MG63 (cell line): ENCODE results near the gene NLRC5. TPM values are rescaled to one million over a fixed set of nuclear protein-coding genes. Genes with fewer than 3 reads are reported as not detected.
A peak's percentile ranks its signal among the peaks of the same experiment; 100 is the strongest.

Source experiments
- DNase-seq: peaks from one replicate; pipeline ENCODE4 v3.0.0-alpha.2; 2020
- H3K27me3 ChIP-seq: fragments of 250-450 bp; sonication (Bioruptor Pico); 2 replicates; pipeline ENCODE4 v1.5.1; 2020; ENCODE audit warnings: mild to moderate bottlenecking, moderate library complexity
- H3K36me3 ChIP-seq: fragments of 250-450 bp; sonication (Bioruptor Pico); 2 replicates; pipeline ENCODE4 v1.5.1; 2020; ENCODE audit warnings: mild to moderate bottlenecking, moderate library complexity
- H3K4me3 ChIP-seq: fragments of 250-450 bp; sonication (Bioruptor Pico); 2 replicates; pipeline ENCODE4 v1.5.1; 2020; ENCODE audit warnings: mild to moderate bottlenecking, moderate library complexity
- H3K9me3 ChIP-seq: fragments of 250-450 bp; sonication (Bioruptor Pico); 2 replicates; pipeline ENCODE4 v1.5.1; 2020; ENCODE audit warnings: mild to moderate bottlenecking, moderate library complexity
- total RNA-seq: library from RNA; depleted of rRNA; stranded (reverse); fragments of >200 nt; shearing (Covaris generic); gene quantifications from 2 replicates; pipeline ENCODE4 v1.2.3, GENCODE V29; 2014; ENCODE audit warnings: low replicate concordance

The NLRC5 gene
- total RNA-seq, 1 experiment from 2014 or later, result 11.7 TPM

GRCh38 chr16:57020651-57021050 lies 31.3 kb downstream of the NLRC5 start:
- Histone ChIP-seq H3K4me3 (no peak overlapping the region), H3K27me3 (no peaks in the 10 kb centered on the region), H3K9me3 (no peaks in the 10 kb centered on the region), H3K36me3 (peaks cover 31% of the 10 kb centered on the region)
- no peak for DNase-seq

GRCh38 chr16:57021757-57022156 lies 32.4 kb downstream of the NLRC5 start:
- no peak overlapping the region for H3K4me3 ChIP-seq
- no peaks in the 10 kb centered on the region for H3K9me3 ChIP-seq
- H3K36me3 ChIP-seq, result peaks cover 31% of the 10 kb centered on the region
- H3K27me3 ChIP-seq, result no peaks in the 10 kb centered on the region
- no peak for DNase-seq

GRCh38 chr16:57022445-57022844 lies 33.1 kb downstream of the NLRC5 start:
- DNase-seq, result no peak
- H3K4me3 ChIP-seq, result no peak overlapping the region
- H3K9me3 ChIP-seq, result no peaks in the 10 kb centered on the region
- peaks cover 25% of the 10 kb centered on the region for H3K36me3 ChIP-seq
- no peaks in the 10 kb centered on the region for H3K27me3 ChIP-seq

- Histone ChIP-seq H3K9me3 (no peaks in the 10 kb centered on the region), H3K27me3 (no peaks in the 10 kb centered on the region), H3K4me3 (no peak overlapping the region), H3K36me3 (peaks cover 14% of the 10 kb centered on the region)
- no peak for DNase-seq
These were observed 34.3 kb downstream of the NLRC5 start for GRCh38 chr16:57023541-57024249.

- H3K9me3 ChIP-seq, result no peaks in the 10 kb centered on the region
- no peak for DNase-seq
- no peaks in the 10 kb centered on the region for H3K27me3 ChIP-seq
- peaks cover 10% of the 10 kb centered on the region for H3K36me3 ChIP-seq
- no peak overlapping the region for H3K4me3 ChIP-seq
These were observed 35.7 kb downstream of the NLRC5 start for GRCh38 chr16:57024894-57025680.

GRCh38 chr16:57025941-57026777 lies 36.8 kb downstream of the NLRC5 start:
- Histone ChIP-seq H3K27me3 (no peaks in the 10 kb centered on the region), H3K36me3 (peaks cover 7% of the 10 kb centered on the region), H3K4me3 (no peak overlapping the region), H3K9me3 (no peaks in the 10 kb centered on the region)
- no peak for DNase-seq

- Histone ChIP-seq H3K27me3 (no peaks in the 10 kb centered on the region), H3K9me3 (no peaks in the 10 kb centered on the region), H3K36me3 (peaks cover 1% of the 10 kb centered on the region), H3K4me3 (no peak overlapping the region)
- DNase-seq, result no peak
These were observed 37.4 kb downstream of the NLRC5 start for GRCh38 chr16:57026778-57027062.

GRCh38 chr16:57027067-57027466 lies 37.7 kb downstream of the NLRC5 start:
- H3K9me3 ChIP-seq, result no peaks in the 10 kb centered on the region
- H3K27me3 ChIP-seq, result no peaks in the 10 kb centered on the region
- no peaks in the 10 kb centered on the region; the same call in 1 of the 2 replicates for H3K36me3 ChIP-seq
- DNase-seq, result no peak
- H3K4me3 ChIP-seq, result no peak overlapping the region

GRCh38 chr16:57028086-57028485 lies 38.7 kb downstream of the NLRC5 start:
- no peak overlapping the region for H3K4me3 ChIP-seq
- H3K36me3 ChIP-seq, result no peaks in the 10 kb centered on the region; the same call in 1 of the 2 replicates
- DNase-seq, result no peak
- H3K27me3 ChIP-seq, result no peaks in the 10 kb centered on the region
- H3K9me3 ChIP-seq, result no peaks in the 10 kb centered on the region

- Histone ChIP-seq H3K4me3 (no peak overlapping the region), H3K27me3 (no peaks in the 10 kb centered on the region), H3K36me3 (no peaks in the 10 kb centered on the region), H3K9me3 (no peaks in the 10 kb centered on the region)
- DNase-seq, result peak; percentile 40
These were observed 40.1 kb downstream of the NLRC5 start for GRCh38 chr16:57029161-57030160.

GRCh38 chr16:57030346-57030902 lies 41.1 kb downstream of the NLRC5 start:
- H3K27me3 ChIP-seq, result no peaks in the 10 kb centered on the region
- no peaks in the 10 kb centered on the region for H3K36me3 ChIP-seq
- H3K9me3 ChIP-seq, result no peaks in the 10 kb centered on the region
- DNase-seq, result no peak
- H3K4me3 ChIP-seq, result no peak overlapping the region

- H3K36me3 ChIP-seq, result no peaks in the 10 kb centered on the region
- DNase-seq, result no peak
- H3K4me3 ChIP-seq, result no peak overlapping the region
- H3K27me3 ChIP-seq, result no peaks in the 10 kb centered on the region
- no peaks in the 10 kb centered on the region for H3K9me3 ChIP-seq
These were observed 41.8 kb downstream of the NLRC5 start for GRCh38 chr16:57031156-57031555.

GRCh38 chr16:57032346-57032745 lies 43.0 kb downstream of the NLRC5 start:
- no peak for DNase-seq
- Histone ChIP-seq H3K9me3 (no peaks in the 10 kb centered on the region), H3K4me3 (no peak overlapping the region), H3K36me3 (no peaks in the 10 kb centered on the region; the same call in 1 of the 2 replicates), H3K27me3 (no peaks in the 10 kb centered on the region)

- H3K9me3 ChIP-seq, result no peaks in the 10 kb centered on the region
- H3K27me3 ChIP-seq, result no peaks in the 10 kb centered on the region
- no peak for DNase-seq
- H3K36me3 ChIP-seq, result no peaks in the 10 kb centered on the region; the same call in 1 of the 2 replicates
- H3K4me3 ChIP-seq, result no peak overlapping the region
These were observed 43.6 kb downstream of the NLRC5 start for GRCh38 chr16:57032931-57033330.

- H3K36me3 ChIP-seq, result peaks cover 6% of the 10 kb centered on the region; the same call in 1 of the 2 replicates
These were observed 47.0 kb downstream of the NLRC5 start for GRCh38 chr16:57036315-57036714.

GRCh38 chr16:57036945-57037344 lies 47.6 kb downstream of the NLRC5 start:
- H3K36me3 ChIP-seq, result peaks cover 8% of the 10 kb centered on the region; the same call in 1 of the 2 replicates
- no peaks in the 10 kb centered on the region for H3K27me3 ChIP-seq
- no peak for DNase-seq
- H3K4me3 ChIP-seq, result no peak overlapping the region
- H3K9me3 ChIP-seq, result no peaks in the 10 kb centered on the region

More at GRCh38 chr16:57036315-57036714, 47.0 kb downstream of the NLRC5 start:
- Histone ChIP-seq H3K4me3 (no peak overlapping the region), H3K27me3 (no peaks in the 10 kb centered on the region), H3K9me3 (no peaks in the 10 kb centered on the region)
- no peak for DNase-seq
